HG02642 (cell line): Measurements from ENCODE around the gene HELT.
A peak's percentile ranks its signal among the peaks of the same experiment; 100 is the strongest.

ENCODE experiments used
- ATAC-seq: cut with Tn5 transposase; IDR thresholded peaks from one replicate; pipeline ENCODE4 v1.9.1; 2021; ENCODE audit warnings: mild to moderate bottlenecking; ENCODE audit not compliant: unreplicated experiment, poor library complexity

Gene HELT

GRCh38 chr4:185002784-185003183, 15.5 kb upstream of the HELT start:
- no peak for ATAC-seq

GRCh38 chr4:185003596-185004351, 14.5 kb upstream of the HELT start:
- no peak for ATAC-seq

GRCh38 chr4:185004562-185005218, 13.6 kb upstream of the HELT start:
- peak; percentile 46 for ATAC-seq

- peak; percentile 91 for ATAC-seq
Measured at GRCh38 chr4:185005219-185005819, 13.0 kb upstream of the HELT start.

GRCh38 chr4:185011408-185011807, 6.9 kb upstream of the HELT start:
- no peak for ATAC-seq

- ATAC-seq, result no peak
Measured at GRCh38 chr4:185013417-185014125, 4.7 kb upstream of the HELT start.

- no peak for ATAC-seq
Measured at GRCh38 chr4:185015108-185015507, 3.2 kb upstream of the HELT start.

- ATAC-seq, result no peak
Measured at GRCh38 chr4:185016101-185016940, 2.0 kb upstream of the HELT start.

- no peak for ATAC-seq
Measured at GRCh38 chr4:185016946-185017758, 1.1 kb upstream of the HELT start.

- ATAC-seq, result no peak
Measured at GRCh38 chr4:185018834-185019455, 655 bp downstream of the HELT start.

- no peak for ATAC-seq
Measured at GRCh38 chr4:185019456-185020292, 1.4 kb downstream of the HELT start.

- ATAC-seq, result no peak
Measured at GRCh38 chr4:185020293-185020808, 2.1 kb downstream of the HELT start.

GRCh38 chr4:185020863-185021761, 2.8 kb downstream of the HELT start:
- no peak for ATAC-seq

GRCh38 chr4:185023471-185023870, 5.2 kb downstream of the HELT start:
- ATAC-seq, result no peak

- no peak for ATAC-seq
Measured at GRCh38 chr4:185028625-185029024, 10.3 kb downstream of the HELT start.

GRCh38 chr4:185031611-185032010, 13.3 kb downstream of the HELT start:
- ATAC-seq, result no peak

GRCh38 chr4:185033072-185033471, 14.8 kb downstream of the HELT start:
- no peak for ATAC-seq
